HepG2 (cell line): Measurements from ENCODE around the gene SLC38A3. TPM values are rescaled to one million over a fixed set of nuclear protein-coding genes. Genes with fewer than 3 reads are reported as not detected.

Source experiments
- AKAP8 ChIP-seq: sonication (generic); formaldehyde crosslinking; IDR thresholded peaks from 2 replicates; pipeline ENCODE4 v1.5.1; 2020; ENCODE audit warnings: mild to moderate bottlenecking, missing genetic modification reagents
- BRCA1 ChIP-seq: sonication (generic); formaldehyde crosslinking; IDR thresholded peaks from 2 replicates; pipeline ENCODE4 v1.4.0; 2020; ENCODE audit warnings: missing genetic modification reagents
- DBP ChIP-seq: sonication (generic); formaldehyde crosslinking; IDR thresholded peaks from 2 replicates; pipeline ENCODE4 v1.4.0; 2020; ENCODE audit warnings: missing genetic modification reagents; ENCODE audit errors: not compliant biosample characterization
- GATA4 ChIP-seq: sonication (generic); IDR thresholded peaks from 2 replicates; pipeline ENCODE4 v1.6.1; 2016; ENCODE audit warnings: antibody characterized with exemption, low read depth, borderline replicate concordance
- MTA3 ChIP-seq: sonication (generic); formaldehyde crosslinking; IDR thresholded peaks from 2 replicates; pipeline ENCODE4 v1.4.0; 2020; ENCODE audit warnings: missing genetic modification reagents
- MTERF4 ChIP-seq: sonication (generic); formaldehyde crosslinking; IDR thresholded peaks from 2 replicates; pipeline ENCODE4 v1.8.0; 2023; ENCODE audit warnings: mild to moderate bottlenecking, missing genetic modification reagents
- MYPOP ChIP-seq: sonication (generic); formaldehyde crosslinking; IDR thresholded peaks from 2 replicates; pipeline ENCODE4 v1.8.1; 2023; ENCODE audit warnings: mild to moderate bottlenecking, moderate library complexity, missing genetic modification reagents
- PCBP2 ChIP-seq: fragments of 200-400 bp; formaldehyde crosslinking; optimal IDR thresholded peaks from 2 replicates; pipeline ENCODE3; 2018; ENCODE audit warnings: low read length, low read depth; ENCODE audit not compliant: poor library complexity, severe bottlenecking
- POLR2AphosphoS2 ChIP-seq: IDR thresholded peaks from 2 replicates; pipeline ENCODE4 v1.6.1; 2011; ENCODE audit warnings: low read depth, low read length, improper control_type of control experiment
- SAP130 ChIP-seq: IDR thresholded peaks from 2 replicates; pipeline ENCODE4 v1.6.1; 2016; ENCODE audit warnings: low read depth
- SMAD9 ChIP-seq: sonication (generic); formaldehyde crosslinking; IDR thresholded peaks from 2 replicates; pipeline ENCODE4 v1.5.1; 2020; ENCODE audit warnings: mild to moderate bottlenecking, missing genetic modification reagents
- ZNF280D ChIP-seq: sonication (generic); formaldehyde crosslinking; IDR thresholded peaks from 2 replicates; pipeline ENCODE4 v1.5.1; 2020; ENCODE audit warnings: mild to moderate bottlenecking, missing genetic modification reagents
- ZNF672 ChIP-seq: sonication (generic); formaldehyde crosslinking; IDR thresholded peaks from 2 replicates; pipeline ENCODE4 v1.8.1; 2022; ENCODE audit warnings: missing genetic modification reagents
- ZNF781 ChIP-seq: sonication (generic); formaldehyde crosslinking; IDR thresholded peaks from 2 replicates; pipeline ENCODE4 v1.5.1; 2020; ENCODE audit warnings: borderline replicate concordance, mild to moderate bottlenecking, missing genetic modification reagents; ENCODE audit errors: not compliant biosample characterization
- ZNF816 ChIP-seq: sonication (generic); formaldehyde crosslinking; IDR thresholded peaks from 2 replicates; pipeline ENCODE4 v1.8.0; 2022; ENCODE audit warnings: missing genetic modification reagents, mild to moderate bottlenecking, borderline replicate concordance
- polyA plus RNA-seq, 8 experiments: library from polyadenylated mRNA; depleted of rRNA in 3 of 8; stranded (reverse) in 7 of 8; unstranded in 1 of 8; fragments of >200 nt; fragmentation: Illumina TruSeq in 4 of 8; extraction: Trizol in 4 of 8; gene quantifications; 2 replicates each; pipeline versions ENCODE4 v1.2.1 to v1.2.3, GENCODE V29; 2011 to 2016; ENCODE audit warnings: low read depth in 4 of 8, missing spikeins in 1 of 8, mixed read lengths in 1 of 8; ENCODE audit not compliant: insufficient read depth in 1 of 8
- total RNA-seq, 5 experiments: library from RNA; depleted of rRNA; stranded (reverse); fragments of >200 nt; fragmentation: Illumina TruSeq; extraction: Trizol; gene quantifications; 2 replicates each; pipeline ENCODE4 v1.2.3, GENCODE V29; 2016; ENCODE audit warnings: low read depth in 1 of 5
- TF ChIP-seq, protein P1 (sequence below): sonication (generic); formaldehyde crosslinking; IDR thresholded peaks from 2 replicates; pipeline ENCODE4 v1.4.0; 2020; ENCODE audit warnings: low read depth, mild to moderate bottlenecking, missing genetic modification reagents
- TF ChIP-seq, protein P2 (sequence below): IDR thresholded peaks from 2 replicates; pipeline ENCODE4 v1.6.1; 2016; ENCODE audit warnings: mild to moderate bottlenecking
- TF ChIP-seq, protein P3 (sequence below): sonication (generic); formaldehyde crosslinking; IDR thresholded peaks from 2 replicates; pipeline ENCODE4 v1.4.0; 2020; ENCODE audit warnings: missing genetic modification reagents

The SLC38A3 gene
- total and polyA plus RNA-seq, 2 of the 13 experiments (the other 11 are each of a cell fraction or from before 2014, with no cell fraction given), result 29.8 to 164 TPM

- TF ChIP-seq, protein P1, sequence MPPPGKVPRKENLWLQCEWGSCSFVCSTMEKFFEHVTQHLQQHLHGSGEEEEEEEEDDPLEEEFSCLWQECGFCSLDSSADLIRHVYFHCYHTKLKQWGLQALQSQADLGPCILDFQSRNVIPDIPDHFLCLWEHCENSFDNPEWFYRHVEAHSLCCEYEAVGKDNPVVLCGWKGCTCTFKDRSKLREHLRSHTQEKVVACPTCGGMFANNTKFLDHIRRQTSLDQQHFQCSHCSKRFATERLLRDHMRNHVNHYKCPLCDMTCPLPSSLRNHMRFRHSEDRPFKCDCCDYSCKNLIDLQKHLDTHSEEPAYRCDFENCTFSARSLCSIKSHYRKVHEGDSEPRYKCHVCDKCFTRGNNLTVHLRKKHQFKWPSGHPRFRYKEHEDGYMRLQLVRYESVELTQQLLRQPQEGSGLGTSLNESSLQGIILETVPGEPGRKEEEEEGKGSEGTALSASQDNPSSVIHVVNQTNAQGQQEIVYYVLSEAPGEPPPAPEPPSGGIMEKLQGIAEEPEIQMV, result no peak
- no peak for TF ChIP-seq SAP130 (CRISPR knock-in tag)
- TF ChIP-seq MYPOP (CRISPR knock-in tag), result no peak
- TF ChIP-seq BRCA1 (CRISPR knock-in tag), result no peak
- 0 out of 2 replicates have a peak, but pooled peaks have one; percentile 23 for TF ChIP-seq ZNF280D (CRISPR knock-in tag)
- no peak for TF ChIP-seq DBP (CRISPR knock-in tag)
- no peak for TF ChIP-seq ZNF781
- TF ChIP-seq, protein P2, sequence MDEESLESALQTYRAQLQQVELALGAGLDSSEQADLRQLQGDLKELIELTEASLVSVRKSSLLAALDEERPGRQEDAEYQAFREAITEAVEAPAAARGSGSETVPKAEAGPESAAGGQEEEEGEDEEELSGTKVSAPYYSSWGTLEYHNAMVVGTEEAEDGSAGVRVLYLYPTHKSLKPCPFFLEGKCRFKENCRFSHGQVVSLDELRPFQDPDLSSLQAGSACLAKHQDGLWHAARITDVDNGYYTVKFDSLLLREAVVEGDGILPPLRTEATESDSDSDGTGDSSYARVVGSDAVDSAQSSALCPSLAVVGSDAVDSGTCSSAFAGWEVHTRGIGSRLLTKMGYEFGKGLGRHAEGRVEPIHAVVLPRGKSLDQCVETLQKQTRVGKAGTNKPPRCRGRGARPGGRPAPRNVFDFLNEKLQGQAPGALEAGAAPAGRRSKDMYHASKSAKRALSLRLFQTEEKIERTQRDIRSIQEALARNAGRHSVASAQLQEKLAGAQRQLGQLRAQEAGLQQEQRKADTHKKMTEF (CRISPR knock-in tag), result no peak
- no peak for TF ChIP-seq MTA3 (CRISPR knock-in tag)
- TF ChIP-seq ZNF816 (CRISPR knock-in tag), result no peak
- no peak for TF ChIP-seq ZNF672 (CRISPR knock-in tag)
- TF ChIP-seq, protein P3, sequence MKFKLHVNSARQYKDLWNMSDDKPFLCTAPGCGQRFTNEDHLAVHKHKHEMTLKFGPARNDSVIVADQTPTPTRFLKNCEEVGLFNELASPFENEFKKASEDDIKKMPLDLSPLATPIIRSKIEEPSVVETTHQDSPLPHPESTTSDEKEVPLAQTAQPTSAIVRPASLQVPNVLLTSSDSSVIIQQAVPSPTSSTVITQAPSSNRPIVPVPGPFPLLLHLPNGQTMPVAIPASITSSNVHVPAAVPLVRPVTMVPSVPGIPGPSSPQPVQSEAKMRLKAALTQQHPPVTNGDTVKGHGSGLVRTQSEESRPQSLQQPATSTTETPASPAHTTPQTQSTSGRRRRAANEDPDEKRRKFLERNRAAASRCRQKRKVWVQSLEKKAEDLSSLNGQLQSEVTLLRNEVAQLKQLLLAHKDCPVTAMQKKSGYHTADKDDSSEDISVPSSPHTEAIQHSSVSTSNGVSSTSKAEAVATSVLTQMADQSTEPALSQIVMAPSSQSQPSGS (CRISPR knock-in tag), result no peak
- TF ChIP-seq PCBP2, result no peak
- no peak for TF ChIP-seq POLR2AphosphoS2
- TF ChIP-seq SMAD9 (CRISPR knock-in tag), result no peak
- TF ChIP-seq MTERF4 (CRISPR knock-in tag), result no peak
- no peak for TF ChIP-seq GATA4
- TF ChIP-seq AKAP8, result no peak
Measured at GRCh38 chr3:50270422-50271224, 65.6 kb downstream of the SLC38A3 start (continued).
